Gastroesophageal sphincter (tissue), 3 donors: ENCODE measurements around the gene FLCN.
"Not testable (repeated sequence)": the region's sequence is repeated elsewhere in the genome, so short reads cannot be mapped to it uniquely, and the experiment has no call there.

ENCODE experiments used
- CTCF ChIP-seq, 4 experiments: fragments of 200-600 bp in 2 of 4; fragments of 450-650 bp in 2 of 4; sonication (generic) in 1 of 4; IDR thresholded peaks; one replicate each; pipeline ENCODE4 v1.5.1; 2017 to 2019; ENCODE audit warnings: antibody characterized with exemption in 4 of 4, mild to moderate bottlenecking in 2 of 4, moderate library complexity in 2 of 4
- EP300 ChIP-seq: sonication (generic); formaldehyde crosslinking; IDR thresholded peaks from one replicate; pipeline ENCODE4 v1.6.1; 2017; ENCODE audit warnings: antibody characterized with exemption, mild to moderate bottlenecking
- POLR2A ChIP-seq, 2 donors: fragments of 450-650 bp; IDR thresholded peaks; one replicate each; pipeline ENCODE4 v1.6.1; 2017; ENCODE audit warnings: antibody characterized with exemption in 2 of 2, mild to moderate bottlenecking in 2 of 2, moderate library complexity in 1 of 2

GRCh38 chr17:17255689-17256088 lies 18.7 kb upstream of the FLCN start:
- TF ChIP-seq POLR2A (IDR thresholded peaks at IDR 0.05); CTCF (IDR thresholded peaks at IDR 0.05); EP300: not testable (repeated sequence)
